ENCODE results near the gene AMER2.

GRCh38 chr13:25168790-25169189, 3.3 kb downstream of the AMER2 start:
- TF ChIP-seq CTCF (IDR thresholded peaks at IDR 0.05) (no peak), EP300 (IDR thresholded peaks at IDR 0.05) (no peak), POLR2A (IDR thresholded peaks at IDR 0.05) (no peak), POLR2AphosphoS5 (IDR thresholded peaks at IDR 0.05) (no peak)

All from stomach (tissue), 4 donors.